Activated CD4-positive, alpha-beta T cell treated with anti-CD3 and anti-CD28 coated beads, Interleukin-2, amount 10 ng/mL, durations not matched to agents 7 days and 5 days (primary cell): ENCODE data around the gene TMEM138. TPM values are rescaled to one million over a fixed set of nuclear protein-coding genes. Genes with fewer than 3 reads are reported as not detected.

Experiments
- CTCF ChIA-PET: fragments of 350-600 bp; sonication (Branson Sonifier 250); formaldehyde crosslinking; loops from one replicate; lab custom pipeline; 2021; ENCODE audit warnings: antibody characterized with exemption; lab: Charles Lee
- POLR2A ChIA-PET: fragments of 350-600 bp; sonication (Branson Sonifier 250); formaldehyde crosslinking; loops from one replicate; lab custom pipeline; 2021; ENCODE audit warnings: antibody characterized with exemption; lab: Charles Lee
- DNase-seq: peaks from one replicate; pipeline ENCODE4 v3.0.0-alpha.2; 2020
- H3K27ac Mint-ChIP-seq: one replicate; pipeline ENCODE4 v1.8.0; 2021; ENCODE audit warnings: mild to moderate bottlenecking, moderate library complexity, mixed read lengths
- H3K27me3 Mint-ChIP-seq: one replicate; pipeline ENCODE4 v1.8.0; 2021; ENCODE audit warnings: mixed read lengths
- H3K36me3 Mint-ChIP-seq: one replicate; pipeline ENCODE4 v1.8.0; 2021; ENCODE audit warnings: low read depth, mixed read lengths
- H3K4me1 Mint-ChIP-seq: one replicate; pipeline ENCODE4 v1.8.0; 2021; ENCODE audit warnings: mixed read lengths
- H3K4me3 Mint-ChIP-seq: one replicate; pipeline ENCODE4 v1.8.0; 2021; ENCODE audit warnings: mild to moderate bottlenecking, moderate library complexity, mixed read lengths
- H3K9me3 Mint-ChIP-seq: one replicate; pipeline ENCODE4 v1.8.0; 2021; ENCODE audit warnings: mixed read lengths
- total RNA-seq, 2 experiments: library from RNA; stranded (reverse); gene quantifications; one replicate each; pipeline ENCODE4 v1.2.3, GENCODE V29; 2021

TMEM138 gene
- total RNA-seq, 2 experiments from 2014 or later = 52.0 to 60.4 TPM

- Mint-ChIP-seq H3K27ac (no peak overlapping the region), H3K27me3 (no peaks in the 10 kb centered on the region), H3K4me1 (peaks cover 28% of the 10 kb centered on the region), H3K9me3 (no peaks in the 10 kb centered on the region), H3K36me3 (peaks cover 21% of the 10 kb centered on the region), H3K4me3 (no peak overlapping the region)
- CTCF ChIA-PET = interaction anchor here (0.6 to 4.2 kb wide), 5 partner anchors 9 to 442 kb away, joined by 3 to 33 read pairs (median 4); partner anchors contain the start of genes DDB1 and TKFC
- DNase-seq = no peak
- POLR2A ChIA-PET = no interaction called here
Measured at GRCh38 chr11:61357233-61357893, 4.8 kb upstream of the TMEM138 start.

- ChIA-PET CTCF (interaction anchor here (0.5 to 4.2 kb wide), 4 partner anchors 9 to 402 kb away, joined by 4 to 33 read pairs (median 4); partner anchors contain the start of genes DDB1 and TKFC), POLR2A (no interaction called here)
- DNase-seq = no peak
- Mint-ChIP-seq H3K4me3 (no peak overlapping the region), H3K27ac (no peak overlapping the region), H3K9me3 (no peaks in the 10 kb centered on the region), H3K27me3 (no peaks in the 10 kb centered on the region), H3K4me1 (peaks cover 33% of the 10 kb centered on the region), H3K36me3 (peaks cover 21% of the 10 kb centered on the region)
Measured at GRCh38 chr11:61357894-61358239, 4.3 kb upstream of the TMEM138 start.

GRCh38 chr11:61358566-61358965 is 3.6 kb upstream of the TMEM138 start:
- Mint-ChIP-seq H3K36me3 (peaks cover 17% of the 10 kb centered on the region), H3K27me3 (no peaks in the 10 kb centered on the region), H3K4me1 (peaks cover 40% of the 10 kb centered on the region), H3K9me3 (no peaks in the 10 kb centered on the region), H3K4me3 (no peak overlapping the region), H3K27ac (no peak overlapping the region)
- ChIA-PET POLR2A (no interaction called here), CTCF (interaction anchor here (0.7 to 4.2 kb wide), 4 partner anchors 10 to 27 kb away, joined by 3 to 33 read pairs (median 4); partner anchors contain the start of genes DDB1 and TKFC)
- no peak for DNase-seq

- Mint-ChIP-seq H3K36me3 (peaks cover 25% of the 10 kb centered on the region), H3K9me3 (no peaks in the 10 kb centered on the region), H3K4me3 (peak overlapping the region; percentile 13), H3K4me1 (peaks cover 45% of the 10 kb centered on the region), H3K27me3 (no peaks in the 10 kb centered on the region), H3K27ac (peak overlapping the region; percentile 50)
- POLR2A ChIA-PET = no interaction called here
- CTCF ChIA-PET = interaction anchor here (1.1 to 4.9 kb wide), 4 partner anchors 24 to 32 kb away, joined by 3 to 53 read pairs (median 4); no protein-coding TSS in a partner anchor
- DNase-seq = no peak
Measured at GRCh38 chr11:61359516-61359915, 2.7 kb upstream of the TMEM138 start.

GRCh38 chr11:61361237-61361740 is 885 bp upstream of the TMEM138 start:
- no peaks in the 10 kb centered on the region for H3K27me3 Mint-ChIP-seq
- POLR2A ChIA-PET = interaction anchor here (0.5 to 0.8 kb wide), 2 partner anchors 25 to 774 kb away, joined by 3 to 8 read pairs; no protein-coding TSS in a partner anchor
- no peak for DNase-seq
- H3K9me3 Mint-ChIP-seq = no peaks in the 10 kb centered on the region
- peaks cover 27% of the 10 kb centered on the region for H3K36me3 Mint-ChIP-seq
- CTCF ChIA-PET = interaction anchor here (0.6 to 4.9 kb wide), 10 partner anchors 13 to 235 kb away, joined by 3 to 53 read pairs (median 4); partner anchors contain the start of gene TMEM216
- peaks cover 45% of the 10 kb centered on the region for H3K4me1 Mint-ChIP-seq
- H3K27ac Mint-ChIP-seq = peak overlapping the region; percentile 99
- peak overlapping the region; percentile 100 for H3K4me3 Mint-ChIP-seq

- no peaks in the 10 kb centered on the region for H3K27me3 Mint-ChIP-seq
- peak overlapping the region; percentile 99 for H3K27ac Mint-ChIP-seq
- ChIA-PET CTCF (interaction anchor here (0.6 to 4.9 kb wide), 9 partner anchors 10 to 528 kb away, joined by 3 to 53 read pairs (median 4); no protein-coding TSS in a partner anchor), POLR2A (interaction anchor here (0.6 to 1.2 kb wide), 3 partner anchors 8 to 29 kb away, joined by 3 to 5 read pairs (median 3); partner anchors contain the start of genes DDB1 and TKFC)
- DNase-seq = peak; percentile 56
- peaks cover 28% of the 10 kb centered on the region for H3K36me3 Mint-ChIP-seq
- peaks cover 40% of the 10 kb centered on the region for H3K4me1 Mint-ChIP-seq
- peak overlapping the region; percentile 100 for H3K4me3 Mint-ChIP-seq
- H3K9me3 Mint-ChIP-seq = no peaks in the 10 kb centered on the region
Measured at GRCh38 chr11:61362542-61362875, 335 bp downstream of the TMEM138 start.

- Mint-ChIP-seq H3K36me3 (peaks cover 37% of the 10 kb centered on the region), H3K4me1 (peaks cover 40% of the 10 kb centered on the region), H3K27me3 (no peaks in the 10 kb centered on the region), H3K27ac (peak overlapping the region; percentile 99), H3K9me3 (no peaks in the 10 kb centered on the region), H3K4me3 (peak overlapping the region; percentile 100)
- POLR2A ChIA-PET = no interaction called here
- CTCF ChIA-PET = interaction anchor here (1.0 to 4.9 kb wide), 5 partner anchors 11 to 29 kb away, joined by 3 to 53 read pairs (median 4); no protein-coding TSS in a partner anchor
- DNase-seq = no peak
Measured at GRCh38 chr11:61364012-61364675, 2.0 kb downstream of the TMEM138 start.

- H3K4me1 Mint-ChIP-seq = peaks cover 29% of the 10 kb centered on the region
- H3K4me3 Mint-ChIP-seq = no peak overlapping the region
- no peaks in the 10 kb centered on the region for H3K27me3 Mint-ChIP-seq
- POLR2A ChIA-PET = no interaction called here
- CTCF ChIA-PET = interaction anchor here (0.7 to 5.1 kb wide), 6 partner anchors 15 to 31 kb away, joined by 3 to 23 read pairs (median 4); no protein-coding TSS in a partner anchor
- peaks cover 58% of the 10 kb centered on the region for H3K36me3 Mint-ChIP-seq
- H3K9me3 Mint-ChIP-seq = peaks cover 3% of the 10 kb centered on the region
- DNase-seq = no peak
- H3K27ac Mint-ChIP-seq = no peak overlapping the region
Measured at GRCh38 chr11:61367406-61367805, 5.2 kb downstream of the TMEM138 start.

- Mint-ChIP-seq H3K4me3 (no peak overlapping the region), H3K36me3 (peaks cover 60% of the 10 kb centered on the region), H3K4me1 (peaks cover 16% of the 10 kb centered on the region), H3K27me3 (no peaks in the 10 kb centered on the region), H3K27ac (no peak overlapping the region), H3K9me3 (peaks cover 6% of the 10 kb centered on the region)
- no peak for DNase-seq
- POLR2A ChIA-PET = no interaction called here
- CTCF ChIA-PET = interaction anchor here (0.5 to 5.1 kb wide), 6 partner anchors 17 to 91 kb away, joined by 3 to 23 read pairs (median 3); no protein-coding TSS in a partner anchor
Measured at GRCh38 chr11:61368646-61369045, 6.5 kb downstream of the TMEM138 start.

GRCh38 chr11:61369372-61370348 is 7.5 kb downstream of the TMEM138 start:
- Mint-ChIP-seq H3K4me3 (no peak overlapping the region), H3K9me3 (peaks cover 6% of the 10 kb centered on the region), H3K27me3 (no peaks in the 10 kb centered on the region), H3K27ac (peak overlapping the region; percentile 5), H3K4me1 (peaks cover 12% of the 10 kb centered on the region), H3K36me3 (peaks cover 57% of the 10 kb centered on the region)
- ChIA-PET CTCF (interaction anchor here (0.5 to 5.1 kb wide), 7 partner anchors 16 to 92 kb away, joined by 3 to 23 read pairs (median 5); no protein-coding TSS in a partner anchor), POLR2A (no interaction called here)
- DNase-seq = no peak

GRCh38 chr11:61370349-61371005 is 8.3 kb downstream of the TMEM138 start:
- ChIA-PET CTCF (interaction anchor here (1.8 to 5.1 kb wide), 2 partner anchors 15 to 34 kb away, joined by 11 to 23 read pairs; no protein-coding TSS in a partner anchor), POLR2A (no interaction called here)
- Mint-ChIP-seq H3K4me1 (peaks cover 12% of the 10 kb centered on the region), H3K27ac (no peak overlapping the region), H3K27me3 (no peaks in the 10 kb centered on the region), H3K36me3 (peaks cover 63% of the 10 kb centered on the region), H3K9me3 (peaks cover 6% of the 10 kb centered on the region), H3K4me3 (no peak overlapping the region)
- DNase-seq = no peak
